Liver (tissue), 9 donors: ENCODE measurements around the gene ZNF831. TPM values are rescaled to one million over a fixed set of nuclear protein-coding genes. Genes with fewer than 3 reads are reported as not detected.

ENCODE experiments used
- DNase-seq: peaks from one replicate; pipeline ENCODE4 v3.0.0-alpha.2; 2017; ENCODE audit warnings: low spot score
- H3K27ac ChIP-seq, 2 donors: one replicate each; pipeline ENCODE4 v1.7.0; 2013; ENCODE audit warnings: inconsistent platforms in 2 of 2, low read length in 2 of 2, control low read depth in 1 of 2, low read depth in 1 of 2, mild to moderate bottlenecking in 1 of 2
- H3K27me3 ChIP-seq, 4 donors: one replicate each; pipeline versions ENCODE4 v1.6.1 to v1.7.0; 2013; ENCODE audit warnings: low read length in 3 of 4, inconsistent platforms in 1 of 4, mild to moderate bottlenecking in 1 of 4, moderate library complexity in 1 of 4; ENCODE audit not compliant: control insufficient read depth in 4 of 4, insufficient read depth in 4 of 4
- H3K36me3 ChIP-seq, 4 donors: one replicate each; pipeline versions ENCODE4 v1.6.1 to v1.7.0; 2013; ENCODE audit warnings: low read length in 3 of 4, mild to moderate bottlenecking in 3 of 4, low read depth in 1 of 4, moderate library complexity in 1 of 4; ENCODE audit not compliant: control insufficient read depth in 4 of 4, insufficient read depth in 3 of 4
- H3K4me1 ChIP-seq, 4 donors: one replicate each; pipeline versions ENCODE4 v1.6.1 to v1.7.0; 2013; ENCODE audit warnings: low read length in 3 of 4, mild to moderate bottlenecking in 3 of 4, moderate library complexity in 1 of 4; ENCODE audit not compliant: control insufficient read depth in 4 of 4, insufficient read depth in 4 of 4
- H3K4me3 ChIP-seq, 3 donors: one replicate each; pipeline versions ENCODE4 v1.6.1 to v1.7.0; 2013; ENCODE audit warnings: low read length in 3 of 3, control low read depth in 1 of 3, low read depth in 1 of 3, mild to moderate bottlenecking in 1 of 3
- H3K9ac ChIP-seq, 2 donors: one replicate each; pipeline ENCODE4 v1.7.0; 2013; ENCODE audit warnings: low read length in 2 of 2, mild to moderate bottlenecking in 2 of 2, moderate library complexity in 2 of 2, control low read depth in 1 of 2, low read depth in 1 of 2
- H3K9me3 ChIP-seq, 4 donors: one replicate each; pipeline versions ENCODE4 v1.6.1 to v1.7.0; 2013; ENCODE audit warnings: low read length in 3 of 4; ENCODE audit not compliant: control insufficient read depth in 4 of 4
- CTCF ChIP-seq: fragments of 150-350 bp; IDR thresholded peaks from 2 replicates; pipeline ENCODE4 v1.5.1; 2017; ENCODE audit warnings: improper control_type of control experiment, low read depth, low read length; ENCODE audit not compliant: missing input control
- EGR1 ChIP-seq, 2 donors: IDR thresholded peaks; 2 replicates each; pipeline ENCODE4 v1.6.1; 2016 to 2018; ENCODE audit warnings: antibody characterized with exemption in 2 of 2, low read depth in 2 of 2
- FOXA1 ChIP-seq: IDR thresholded peaks from 2 replicates; pipeline ENCODE4 v1.6.1; 2016; ENCODE audit warnings: antibody characterized with exemption
- FOXA2 ChIP-seq: IDR thresholded peaks from 2 replicates; pipeline ENCODE4 v1.6.1; 2016; ENCODE audit warnings: antibody characterized with exemption
- GABPA ChIP-seq, 2 donors: IDR thresholded peaks in 1 of 2; conservative IDR thresholded peaks in 1 of 2; 2 replicates each; pipeline ENCODE4 v1.6.1; 2016; ENCODE audit warnings: antibody characterized with exemption in 2 of 2, mild to moderate bottlenecking in 1 of 2, moderate library complexity in 1 of 2
- HNF4A ChIP-seq, 2 donors: conservative IDR thresholded peaks; 2 replicates each; pipeline ENCODE4 v1.6.1; 2016; ENCODE audit warnings: antibody characterized with exemption in 2 of 2, mild to moderate bottlenecking in 2 of 2
- HNF4G ChIP-seq: IDR thresholded peaks from 2 replicates; pipeline ENCODE4 v1.6.1; 2016; ENCODE audit warnings: antibody characterized with exemption
- MAX ChIP-seq: IDR thresholded peaks from 2 replicates; pipeline ENCODE4 v1.6.1; 2016; ENCODE audit warnings: antibody characterized with exemption
- NR2F2 ChIP-seq: IDR thresholded peaks from 2 replicates; pipeline ENCODE4 v1.6.1; 2016; ENCODE audit warnings: antibody characterized with exemption
- RAD21 ChIP-seq, 2 donors: IDR thresholded peaks; 2 replicates each; pipeline ENCODE4 v1.6.1; 2016; ENCODE audit warnings: antibody characterized with exemption in 2 of 2, mild to moderate bottlenecking in 2 of 2
- REST ChIP-seq: IDR thresholded peaks from 2 replicates; pipeline ENCODE4 v1.6.1; 2016; ENCODE audit warnings: antibody characterized with exemption, mild to moderate bottlenecking
- RXRA ChIP-seq, 2 donors: IDR thresholded peaks; 2 replicates each; pipeline ENCODE4 v1.6.1; 2017 to 2018; ENCODE audit warnings: antibody characterized with exemption in 2 of 2, mild to moderate bottlenecking in 1 of 2
- SP1 ChIP-seq: IDR thresholded peaks from 2 replicates; pipeline ENCODE4 v1.6.1; 2018; ENCODE audit warnings: antibody characterized with exemption, mild to moderate bottlenecking
- TAF1 ChIP-seq: conservative IDR thresholded peaks from 2 replicates; pipeline ENCODE4 v1.6.1; 2016; ENCODE audit warnings: antibody characterized with exemption, mild to moderate bottlenecking
- YY1 ChIP-seq: IDR thresholded peaks from 2 replicates; pipeline ENCODE4 v1.6.1; 2016; ENCODE audit warnings: antibody characterized with exemption, mild to moderate bottlenecking
- ZBTB33 ChIP-seq: IDR thresholded peaks from 2 replicates; pipeline ENCODE4 v1.6.1; 2016; ENCODE audit warnings: antibody characterized with exemption
- WGBS: extraction: QIAGEN DNeasy Blood & Tissue Kit; methylation state at CpG from one replicate; pipeline ENCODE4 v1.1.7; 2013; 5-methylcytosine and 5-hydroxymethylcytosine counted together
- polyA plus RNA-seq, 2 donors: library from polyadenylated mRNA; stranded (reverse) in 1 of 2; unstranded in 1 of 2; fragments of 200-250 nt in 1 of 2; fragments of >200 nt in 1 of 2; fragmentation: Nextera tagmentation in 1 of 2; extraction: Ambion mirVana in 1 of 2; gene quantifications; one replicate each; pipeline versions ENCODE4 v1.2.1 to v1.2.3, GENCODE V29; 2013 to 2015
- total RNA-seq, 2 donors: library from RNA; depleted of rRNA; stranded (reverse); fragments of >200 nt; gene quantifications; one replicate each; pipeline ENCODE4 v1.2.3, GENCODE V29; 2014
- TF ChIP-seq, protein P1 (sequence below): IDR thresholded peaks from 2 replicates; pipeline ENCODE4 v1.6.1; 2016; ENCODE audit warnings: antibody characterized with exemption
- donor health status: healthy.
- donor health status: healthy.
- donor health status: healthy.
- donor health status: healthy.
- donor health status: healthy.

Gene ZNF831
- total and polyA plus RNA-seq, 4 donors: 0.06 to 0.75 (median 0.13) TPM

GRCh38 chr20:59144179-59144830 lies 19.3 kb upstream of the ZNF831 start:
- no peaks in the 10 kb centered on the region for H3K36me3 ChIP-seq
- H3K9me3 ChIP-seq: peaks cover 0 to 2% (median 0%) of the 10 kb centered on the region in 4 donors
- H3K27ac ChIP-seq: no peak overlapping the region
- no peak overlapping the region for H3K4me3 ChIP-seq
- no peak for DNase-seq
- H3K4me1 ChIP-seq: no peaks in the 10 kb centered on the region
- TF ChIP-seq CTCF: no peak
- TF ChIP-seq TAF1: no peak
- no peak for TF ChIP-seq FOXA1
- TF ChIP-seq, protein P1, sequence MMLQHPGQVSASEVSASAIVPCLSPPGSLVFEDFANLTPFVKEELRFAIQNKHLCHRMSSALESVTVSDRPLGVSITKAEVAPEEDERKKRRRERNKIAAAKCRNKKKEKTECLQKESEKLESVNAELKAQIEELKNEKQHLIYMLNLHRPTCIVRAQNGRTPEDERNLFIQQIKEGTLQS: no peak
- no peak for TF ChIP-seq RXRA (IDR thresholded peaks at IDR 0.05)
- no peak for TF ChIP-seq MAX
- 91% methylated on average over 9 of the region's 9 CpGs for WGBS
- H3K27me3 ChIP-seq: no peaks in the 10 kb centered on the region
- no peak overlapping the region for H3K9ac ChIP-seq

DNA sequence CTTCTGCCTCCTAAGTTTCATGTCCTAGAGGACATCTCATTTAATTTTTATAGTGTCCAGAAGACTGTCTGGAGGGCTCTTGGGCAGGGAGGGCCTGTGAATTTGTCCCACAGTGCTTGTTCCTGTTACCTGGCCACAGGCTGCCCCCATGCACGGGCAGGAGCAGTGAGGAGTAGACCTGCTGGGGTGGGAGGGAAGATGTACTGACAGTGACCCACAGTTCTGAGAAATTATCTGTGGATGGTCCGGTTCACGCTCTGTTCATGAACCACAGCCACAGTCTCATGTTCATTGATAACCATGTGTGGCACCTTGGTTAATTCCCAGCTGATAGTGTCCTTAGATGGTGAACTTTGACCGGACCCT lies 18.8 kb upstream of the ZNF831 start:
- no peak overlapping the region for H3K27ac ChIP-seq
- no peak for TF ChIP-seq REST
- TF ChIP-seq EGR1 (IDR thresholded peaks at IDR 0.05; ENCODE audit: low read depth in 2 of 2): no peak
- no peak for TF ChIP-seq RAD21 (IDR thresholded peaks at IDR 0.05)
- no peak for TF ChIP-seq RXRA (IDR thresholded peaks at IDR 0.05)
- no peak for TF ChIP-seq HNF4A (conservative IDR thresholded peaks at IDR 0.05)
- TF ChIP-seq YY1: no peak
- no peak for TF ChIP-seq TAF1
- no peak for TF ChIP-seq SP1
- TF ChIP-seq NR2F2: no peak
- no peak for TF ChIP-seq FOXA2
- no peak for TF ChIP-seq GABPA (IDR thresholded peaks at IDR 0.05 in 1 of 2, conservative IDR thresholded peaks at IDR 0.05 in 1 of 2)
- TF ChIP-seq HNF4G: no peak
- no peak for TF ChIP-seq ZBTB33
- no peak for TF ChIP-seq CTCF
- no peak for TF ChIP-seq MAX
- TF ChIP-seq FOXA1: no peak
- no peak overlapping the region for H3K9ac ChIP-seq
- no peak overlapping the region for H3K4me3 ChIP-seq
- no peaks in the 10 kb centered on the region for H3K27me3 ChIP-seq
- DNase-seq: no peak
- no peaks in the 10 kb centered on the region for H3K4me1 ChIP-seq
- no peaks in the 10 kb centered on the region for H3K36me3 ChIP-seq
- peaks cover 0 to 2% (median 0%) of the 10 kb centered on the region in 4 donors for H3K9me3 ChIP-seq
- WGBS: 93% methylated on average over 4 of the region's 4 CpGs
